Thoracic aorta (tissue), 2 donors: ENCODE data around the gene MICAL2. TPM values are rescaled to one million over a fixed set of nuclear protein-coding genes. Genes with fewer than 3 reads are reported as not detected.

Source experiments
- ATAC-seq: fragments of 150-250 bp; one replicate; pipeline ENCODE4 v1.8.0; 2017; ENCODE audit warnings: low read depth; ENCODE audit not compliant: insufficient number of reproducible peaks, low FRiP score
- DNase-seq: peaks from one replicate; pipeline ENCODE4 v3.0.0-alpha.2; 2020; ENCODE audit warnings: low spot score
- H3K27ac ChIP-seq, 2 donors: fragments of 200-600 bp; sonication (generic); 1 replicate in 1 of 2; 2 replicates in 1 of 2; pipeline ENCODE4 v1.5.1; 2016; ENCODE audit warnings: mild to moderate bottlenecking in 2 of 2, moderate library complexity in 2 of 2
- H3K27me3 ChIP-seq: fragments of 200-600 bp; sonication (generic); replicated peaks from 2 replicates; pipeline ENCODE4 v1.6.0; 2016; ENCODE audit warnings: mild to moderate bottlenecking; ENCODE audit not compliant: insufficient read depth
- H3K36me3 ChIP-seq: fragments of 200-600 bp; sonication (generic); one replicate; pipeline ENCODE4 v1.5.1; 2016
- H3K4me1 ChIP-seq, 2 donors: fragments of 200-600 bp; sonication (generic); 1 replicate in 1 of 2; 2 replicates in 1 of 2; pipeline versions ENCODE4 v1.5.1 to v1.6.0; 2016; ENCODE audit warnings: low read depth in 2 of 2, mild to moderate bottlenecking in 1 of 2; ENCODE audit not compliant: control insufficient read depth in 1 of 2
- H3K4me3 ChIP-seq: fragments of 200-600 bp; sonication (generic); 2 replicates; pipeline ENCODE4 v1.5.1; 2016; ENCODE audit warnings: mild to moderate bottlenecking
- H3K9me3 ChIP-seq: fragments of 200-600 bp; sonication (generic); 2 replicates; pipeline ENCODE4 v1.5.1; 2016
- CTCF ChIP-seq: fragments of 200-600 bp; sonication (generic); IDR thresholded peaks from one replicate; pipeline ENCODE4 v1.5.1; 2019; ENCODE audit warnings: antibody characterized with exemption
- total RNA-seq, 2 donors: library from RNA; depleted of rRNA; stranded (reverse); fragments of >200 nt; gene quantifications; one replicate each; pipeline versions ENCODE4 v1.1.0 to v1.2.3, GENCODE V29; 2016

Gene MICAL2
- total RNA-seq, 2 donors from 2014 or later = 791 to 989 TPM

GRCh38 chr11:12293486-12293885, 183.1 kb downstream of the MICAL2 start:
- Histone ChIP-seq H3K4me3 (no peak overlapping the region), H3K27me3 (no peaks in the 10 kb centered on the region), H3K36me3 (peaks cover 9% of the 10 kb centered on the region), H3K9me3 (peaks cover 2% of the 10 kb centered on the region), H3K27ac (no peak overlapping the region), H3K4me1 (peaks cover 0 to 6% of the 10 kb centered on the region in 2 donors)
- ATAC-seq (no peak), DNase-seq (no peak)
- no peak for TF ChIP-seq CTCF

GRCh38 chr11:12294613-12295012, 184.2 kb downstream of the MICAL2 start:
- no peaks in the 10 kb centered on the region for H3K27me3 ChIP-seq
- TF ChIP-seq CTCF = no peak
- H3K4me1 ChIP-seq = no peaks in the 10 kb centered on the region
- no peak overlapping the region for H3K27ac ChIP-seq
- DNase-seq (no peak), ATAC-seq (no peak)
- H3K36me3 ChIP-seq = peaks cover 12% of the 10 kb centered on the region
- no peak overlapping the region for H3K4me3 ChIP-seq
- peaks cover 7% of the 10 kb centered on the region for H3K9me3 ChIP-seq

- H3K27me3 ChIP-seq = no peaks in the 10 kb centered on the region
- peaks cover 12% of the 10 kb centered on the region for H3K36me3 ChIP-seq
- no peak overlapping the region for H3K27ac ChIP-seq
- no peak for TF ChIP-seq CTCF
- H3K4me1 ChIP-seq = no peaks in the 10 kb centered on the region
- no peak overlapping the region for H3K4me3 ChIP-seq
- DNase-seq (no peak), ATAC-seq (no peak)
- H3K9me3 ChIP-seq = peaks cover 7% of the 10 kb centered on the region
Observed at GRCh38 chr11:12295943-12296342, 185.6 kb downstream of the MICAL2 start.

- peaks cover 9% of the 10 kb centered on the region for H3K36me3 ChIP-seq
- ATAC-seq (no peak), DNase-seq (no peak)
- TF ChIP-seq CTCF = no peak
- no peak overlapping the region for H3K4me3 ChIP-seq
- no peaks in the 10 kb centered on the region for H3K27me3 ChIP-seq
- no peaks in the 10 kb centered on the region for H3K4me1 ChIP-seq
- H3K9me3 ChIP-seq = peaks cover 7% of the 10 kb centered on the region
- no peak overlapping the region for H3K27ac ChIP-seq
Observed at GRCh38 chr11:12298610-12299009, 188.2 kb downstream of the MICAL2 start.

- Histone ChIP-seq H3K9me3 (peaks cover 7% of the 10 kb centered on the region), H3K27ac (no peak overlapping the region), H3K4me3 (no peak overlapping the region), H3K4me1 (no peaks in the 10 kb centered on the region), H3K27me3 (no peaks in the 10 kb centered on the region), H3K36me3 (peaks cover 3% of the 10 kb centered on the region)
- DNase-seq (no peak), ATAC-seq (no peak)
- TF ChIP-seq CTCF = no peak
Observed at GRCh38 chr11:12301379-12301778, 191.0 kb downstream of the MICAL2 start.
